HG02588 (cell line): ENCODE results near the gene TUBB1.
"Not testable (repeated sequence)": the region's sequence is repeated elsewhere in the genome, so short reads cannot be mapped to it uniquely, and the experiment has no call there.

Experiments used
- ATAC-seq: cut with Tn5 transposase; IDR thresholded peaks from one replicate; pipeline ENCODE4 v1.9.1; 2021; ENCODE audit warnings: mild to moderate bottlenecking, moderate library complexity; ENCODE audit not compliant: unreplicated experiment

Gene TUBB1

DNA sequence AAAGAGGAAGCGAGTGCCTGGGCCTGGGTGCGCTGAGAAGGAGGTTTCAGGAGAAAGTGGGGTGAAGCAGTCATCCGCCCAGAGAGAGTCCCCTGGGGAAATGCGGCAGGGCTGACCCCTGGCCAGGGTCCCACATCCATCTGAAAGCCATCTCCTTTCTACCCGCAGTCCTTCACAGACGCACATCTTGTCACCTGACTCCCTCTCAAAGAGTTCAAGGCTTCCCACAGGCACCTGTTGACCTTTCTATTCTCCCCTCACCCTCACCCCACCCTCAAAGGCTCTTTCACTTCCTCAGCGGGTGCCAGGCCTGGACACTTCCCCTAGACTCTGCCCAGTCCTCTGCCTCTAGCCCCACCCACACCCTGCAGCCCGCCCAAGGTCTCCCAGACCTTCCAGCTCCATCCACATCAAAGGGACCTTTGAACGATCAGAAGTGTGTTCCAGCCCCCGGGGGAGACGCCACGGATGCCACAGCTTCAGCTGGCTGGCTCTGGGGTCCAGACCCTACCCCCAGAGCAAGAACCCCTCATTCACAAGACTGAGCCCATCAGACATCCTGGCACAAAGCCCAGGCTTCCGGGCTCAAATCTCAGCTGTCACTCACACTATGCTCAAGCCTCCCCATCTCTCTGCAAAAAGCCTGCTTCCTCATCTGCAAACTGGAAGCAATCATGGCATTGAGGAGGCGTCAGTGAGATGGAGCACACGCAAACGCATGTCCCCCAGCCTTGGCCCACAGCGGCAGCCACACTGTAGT is 14.3 kb upstream of the TUBB1 start:
- peak; percentile 68 for ATAC-seq

DNA sequence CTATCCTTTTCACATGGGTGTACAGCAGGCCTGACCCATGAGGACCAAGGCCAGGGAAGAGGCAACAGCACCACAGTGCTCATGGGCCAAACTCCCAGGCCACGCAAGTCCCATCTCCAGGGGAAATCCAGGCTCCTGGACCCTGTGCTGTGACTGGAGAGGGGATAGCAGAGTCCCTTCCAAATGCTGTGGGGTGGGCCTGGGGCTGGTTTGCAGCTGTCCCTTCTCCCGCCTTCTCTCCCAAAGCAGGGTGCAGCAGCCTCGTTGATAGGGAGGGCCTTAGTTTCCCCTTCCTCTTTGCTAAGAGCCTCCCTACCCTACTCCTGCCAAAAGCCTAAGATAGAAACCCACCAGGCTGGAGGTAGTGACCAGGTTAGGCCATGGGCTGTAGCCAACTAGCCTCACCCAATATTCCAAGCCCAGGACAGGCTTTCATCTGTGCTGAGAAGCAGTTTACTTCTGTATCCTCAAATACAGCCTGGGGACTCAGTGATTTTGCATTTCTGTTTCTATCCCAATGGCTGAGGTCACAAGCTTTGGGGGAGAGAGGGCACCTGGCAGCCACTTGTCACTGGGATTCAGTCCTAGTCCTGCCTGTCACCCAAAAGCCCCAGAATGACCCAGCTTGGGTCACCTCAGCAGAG is 13.6 kb upstream of the TUBB1 start:
- ATAC-seq: peak; percentile 0

DNA sequence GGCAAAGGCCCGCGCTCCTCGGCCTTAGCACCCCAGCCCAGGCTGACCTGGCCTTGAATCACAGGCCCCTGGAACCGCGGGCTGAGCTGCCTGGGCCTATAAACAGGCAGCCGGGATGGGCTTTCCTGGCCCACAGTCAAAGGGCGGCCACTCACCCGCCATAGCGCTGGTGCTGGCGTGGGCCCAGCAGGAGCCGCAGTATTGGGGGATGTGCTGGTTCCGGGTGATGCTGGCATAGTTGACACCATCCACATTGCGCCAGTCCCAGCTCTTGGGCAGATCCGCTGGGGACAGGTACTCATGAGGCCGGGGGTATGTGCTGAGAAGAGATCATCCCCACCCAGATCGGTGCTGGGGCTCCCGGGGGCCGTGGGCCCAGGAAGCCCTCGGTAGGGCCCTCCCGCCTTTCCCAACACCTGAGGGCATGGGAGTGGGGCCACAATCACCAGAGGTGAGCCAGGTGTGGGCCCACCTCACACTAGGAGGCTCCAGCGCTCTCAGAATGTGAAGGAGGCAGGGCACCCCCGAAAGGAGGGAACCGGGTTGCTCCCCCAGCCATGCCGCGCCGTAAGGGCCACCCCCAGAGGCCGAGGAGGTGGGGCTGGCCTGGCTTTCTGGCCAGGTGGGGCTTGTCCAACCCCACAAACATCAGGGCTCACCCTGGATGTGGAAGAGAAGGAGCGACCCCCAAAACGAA is 12.9 kb upstream of the TUBB1 start:
- ATAC-seq: no peak

GRCh38 chr20:59006864-59007664 is 12.2 kb upstream of the TUBB1 start, which contains the start of gene CTSZ:
Gene CTSZ, minus strand, starts transcription at chr20:59007254. Its CDS starts 126 bp downstream, at chr20:59007128.
- ATAC-seq: peak; percentile 24

GRCh38 chr20:59007665-59008511 is 11.3 kb upstream of the TUBB1 start:
- peak; percentile 31 for ATAC-seq

GRCh38 chr20:59008715-59009336 is 10.4 kb upstream of the TUBB1 start:
- no peak for ATAC-seq

DNA sequence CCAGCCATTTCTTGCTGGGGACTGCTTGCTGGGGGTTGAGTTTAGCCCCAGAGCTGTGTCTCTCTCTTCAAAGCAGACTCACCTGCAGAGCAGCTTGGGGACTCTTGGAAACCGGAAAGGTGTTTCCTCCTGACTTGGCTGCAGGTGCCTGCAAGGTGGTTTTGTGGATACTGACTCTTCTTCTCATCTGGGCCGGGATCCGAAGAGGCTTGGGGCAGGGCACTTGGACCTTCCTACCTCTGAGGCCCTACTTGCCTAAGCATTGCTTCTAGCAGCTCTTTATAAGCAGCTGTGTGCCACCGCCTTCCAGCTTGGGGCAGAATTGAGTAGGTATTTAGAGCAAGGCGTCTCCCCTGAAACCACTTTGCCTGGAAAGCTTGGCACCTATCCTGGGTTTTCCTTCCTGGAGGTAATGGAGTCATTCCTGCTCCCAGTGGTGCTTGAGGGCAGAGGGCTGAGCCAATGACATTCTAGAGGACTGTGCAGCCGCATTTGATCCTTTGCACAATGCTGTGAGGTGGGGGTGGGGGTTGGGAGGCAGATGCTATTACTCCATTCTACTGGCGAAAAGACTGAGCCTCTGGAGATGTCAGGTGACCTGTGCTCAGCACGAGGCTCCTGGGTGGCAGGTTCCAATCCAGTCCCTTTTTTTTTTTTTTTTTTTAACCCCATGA is 8.8 kb upstream of the TUBB1 start:
- no peak for ATAC-seq

- no peak for ATAC-seq
These were observed 8.0 kb upstream of the TUBB1 start for GRCh38 chr20:59010995-59011873.

DNA sequence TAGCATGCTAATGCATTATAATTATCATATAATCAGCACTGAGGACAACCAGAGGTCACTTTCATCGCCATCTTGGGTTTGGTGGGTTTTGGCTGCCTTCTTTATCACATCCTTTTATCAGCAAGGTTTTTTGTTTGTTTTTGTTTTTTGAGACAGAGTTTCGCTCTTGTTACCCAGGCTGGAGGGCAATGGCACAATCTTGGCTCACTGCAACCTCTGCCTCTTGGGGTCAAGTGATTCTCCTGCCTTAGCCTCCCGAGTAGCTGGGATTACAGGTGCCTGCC is 7.4 kb upstream of the TUBB1 start:
- not testable (repeated sequence) for ATAC-seq

- no peak for ATAC-seq
These were observed 5.9 kb upstream of the TUBB1 start for GRCh38 chr20:59013031-59013951.

DNA sequence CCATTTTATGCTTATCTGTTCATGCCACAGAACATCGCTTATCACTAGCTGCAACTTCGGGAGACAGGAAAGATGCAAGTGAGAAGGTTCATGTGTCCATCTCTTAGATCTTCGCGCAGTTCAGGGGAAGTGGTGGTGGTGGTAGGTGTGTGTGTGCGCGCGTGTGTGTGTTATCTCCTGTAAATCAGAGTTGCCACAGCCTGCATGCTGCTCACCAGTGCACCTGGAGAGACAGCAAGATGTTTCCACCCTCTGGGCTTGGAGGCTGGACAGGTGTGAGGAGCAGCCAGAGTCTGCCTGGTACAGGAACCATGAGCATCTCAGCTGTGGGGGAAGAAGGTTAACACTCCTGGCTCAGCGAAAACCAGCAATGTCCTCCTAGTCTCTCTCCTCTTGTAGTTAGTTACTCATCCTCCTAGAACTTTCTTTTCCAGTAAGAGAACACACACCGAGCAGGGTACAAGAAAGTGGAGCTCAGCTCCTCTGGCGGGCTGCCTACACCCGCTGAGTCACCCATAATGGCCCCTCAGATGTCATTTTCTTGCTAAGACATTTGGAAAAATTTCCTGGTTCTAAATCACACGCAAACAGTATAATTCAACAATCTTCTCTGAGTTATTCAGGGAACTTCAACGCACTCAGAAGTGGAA is 5.1 kb upstream of the TUBB1 start:
- ATAC-seq: no peak

DNA sequence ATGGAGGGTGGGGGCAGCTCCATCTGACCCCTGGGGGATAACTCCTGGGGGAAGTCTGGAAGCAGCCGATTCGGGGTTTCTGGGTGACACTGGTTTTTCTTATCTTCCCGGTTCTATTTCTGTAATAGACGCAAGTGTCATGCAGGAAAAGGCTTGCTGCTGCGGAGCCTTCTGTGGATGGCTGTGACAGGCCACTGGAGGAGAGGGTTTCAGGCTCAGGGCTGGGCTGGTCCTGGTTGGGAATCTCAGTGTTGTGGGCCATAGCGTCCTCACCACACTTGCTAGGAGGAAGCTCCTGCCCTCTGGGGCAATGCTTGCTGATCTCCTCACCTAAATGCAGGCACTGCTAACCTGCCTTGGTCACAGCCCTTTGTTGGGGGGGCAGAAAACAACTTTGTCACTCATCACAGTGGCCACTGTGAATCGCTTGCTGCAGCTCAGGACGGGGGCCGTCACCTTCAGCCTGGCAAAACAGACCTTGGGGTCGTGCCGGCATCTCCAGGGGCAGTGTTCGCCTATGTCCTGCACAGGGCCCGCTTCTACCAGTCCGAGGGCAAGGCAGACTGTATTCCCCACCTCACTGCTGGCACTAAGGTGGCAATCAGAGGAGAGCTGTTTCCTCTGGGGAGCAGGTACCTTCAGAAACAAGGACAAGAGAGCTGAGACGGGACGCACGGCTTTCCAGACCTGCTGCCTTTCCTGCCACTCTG is 4.4 kb upstream of the TUBB1 start:
- no peak for ATAC-seq

- ATAC-seq: no peak
These were observed 3.8 kb upstream of the TUBB1 start for GRCh38 chr20:59015411-59015810.

- ATAC-seq: no peak
These were observed 3.2 kb upstream of the TUBB1 start for GRCh38 chr20:59015812-59016711.

DNA sequence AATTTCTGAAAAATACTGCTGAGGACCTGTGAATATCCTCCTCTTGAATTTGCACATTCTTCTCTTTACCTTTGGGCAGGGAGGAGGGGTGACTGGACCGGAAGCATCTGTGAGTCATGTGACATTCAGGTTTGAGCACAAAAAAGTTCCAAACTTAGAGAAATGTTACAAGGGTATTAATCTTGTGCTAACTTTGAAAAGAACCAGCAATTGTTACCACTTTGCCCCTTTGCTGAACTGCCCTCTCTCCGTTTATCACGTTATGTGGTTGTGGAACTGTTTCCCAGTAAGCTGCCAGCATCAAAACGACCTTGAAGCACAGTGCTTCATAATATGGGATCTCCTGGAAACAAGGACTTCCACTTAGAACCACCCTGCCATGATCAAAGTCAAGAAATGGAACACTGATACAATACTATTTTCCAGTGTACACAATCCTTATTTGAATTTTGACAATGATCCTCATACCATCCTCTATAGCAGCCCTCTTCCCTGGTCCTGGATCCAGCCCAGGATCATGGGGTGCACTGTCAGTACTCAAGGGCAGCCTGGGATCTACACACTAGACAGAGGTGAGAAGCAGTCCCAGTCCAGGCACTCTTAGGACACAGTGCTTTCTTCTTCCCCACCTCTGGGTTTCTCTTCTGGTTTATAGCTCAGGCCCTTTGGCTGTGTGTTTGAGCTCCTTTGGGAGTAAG is 2.3 kb upstream of the TUBB1 start:
- ATAC-seq: no peak
